Cerebellar nuclear complex (tissue), 1 donor: ENCODE results near the gene DYSF.

ENCODE experiments used
- DNase-seq, 2 experiments: peaks; one replicate each; lab custom pipeline; 2025; lab: John Stamatoyannopoulos, UW

Gene DYSF

GRCh38 chr2:71603311-71603811 is 150.0 kb downstream of the DYSF start:
- no peak for DNase-seq

- no peak for DNase-seq
Measured at GRCh38 chr2:71603851-71604725, 150.7 kb downstream of the DYSF start.

- DNase-seq, result no peak
Measured at GRCh38 chr2:71604726-71605120, 151.4 kb downstream of the DYSF start.

GRCh38 chr2:71605173-71605641 is 151.8 kb downstream of the DYSF start:
- DNase-seq, result no peak

- no peak for DNase-seq
Measured at GRCh38 chr2:71605781-71606241, 152.4 kb downstream of the DYSF start.

- no peak for DNase-seq
Measured at GRCh38 chr2:71606244-71606643, 152.9 kb downstream of the DYSF start.

- DNase-seq, result no peak
Measured at GRCh38 chr2:71607151-71607889, 154.0 kb downstream of the DYSF start.

GRCh38 chr2:71608034-71608433 is 154.7 kb downstream of the DYSF start:
- no peak for DNase-seq

GRCh38 chr2:71608441-71608840 is 155.1 kb downstream of the DYSF start:
- DNase-seq, result no peak

- no peak for DNase-seq
Measured at GRCh38 chr2:71609029-71609428, 155.7 kb downstream of the DYSF start.

GRCh38 chr2:71609441-71609840 is 156.1 kb downstream of the DYSF start:
- DNase-seq, result no peak

GRCh38 chr2:71609958-71610357 is 156.6 kb downstream of the DYSF start:
- no peak for DNase-seq

GRCh38 chr2:71610671-71611070 is 157.3 kb downstream of the DYSF start:
- no peak for DNase-seq

GRCh38 chr2:71611247-71611646 is 157.9 kb downstream of the DYSF start:
- no peak for DNase-seq

- no peak for DNase-seq
Measured at GRCh38 chr2:71611781-71612527, 158.6 kb downstream of the DYSF start.

- DNase-seq, result no peak
Measured at GRCh38 chr2:71612581-71613402, 159.4 kb downstream of the DYSF start.

GRCh38 chr2:71613403-71613952 is 160.1 kb downstream of the DYSF start:
- DNase-seq, result no peak

- DNase-seq, result no peak
Measured at GRCh38 chr2:71613953-71614925, 160.9 kb downstream of the DYSF start.

GRCh38 chr2:71614976-71615766 is 161.8 kb downstream of the DYSF start:
- DNase-seq, result peak; percentile 92 to 93
